Mesenchymal stem cell (in vitro differentiated cells and primary cell): ENCODE data around the gene ATP9B.
A peak's percentile ranks its signal among the peaks of the same experiment; 100 is the strongest.

Source experiments
- DNase-seq: peaks from one replicate; pipeline ENCODE4 v3.0.0-alpha.2; 2013
- H2AFZ ChIP-seq: one replicate; pipeline ENCODE4 v1.6.1; 2013; ENCODE audit warnings: low read depth, mild to moderate bottlenecking, control low read depth, inconsistent platforms, low read length, moderate library complexity
- H2AK5ac ChIP-seq: 2 replicates; pipeline ENCODE4 v1.6.1; 2013; ENCODE audit warnings: low read length, moderate library complexity, mild to moderate bottlenecking, inconsistent platforms; ENCODE audit not compliant: severe bottlenecking
- H2BK120ac ChIP-seq: one replicate; pipeline ENCODE4 v1.6.1; 2013; ENCODE audit warnings: low read depth, mild to moderate bottlenecking, inconsistent platforms, low read length, moderate library complexity
- H2BK12ac ChIP-seq, 2 experiments: one replicate each; pipeline ENCODE4 v1.6.1; 2013; ENCODE audit warnings: inconsistent platforms in 2 of 2, low read length in 2 of 2, mild to moderate bottlenecking in 2 of 2, moderate library complexity in 2 of 2, control low read depth in 1 of 2
- H2BK15ac ChIP-seq: one replicate; pipeline ENCODE4 v1.6.1; 2013; ENCODE audit warnings: mild to moderate bottlenecking, low read depth, inconsistent platforms; ENCODE audit not compliant: poor library complexity, severe bottlenecking
- H2BK5ac ChIP-seq: 2 replicates; pipeline ENCODE4 v1.6.1; 2013; ENCODE audit warnings: low read depth, mild to moderate bottlenecking, low read length, control low read depth, inconsistent platforms; ENCODE audit not compliant: poor library complexity, severe bottlenecking
- H3K14ac ChIP-seq, 2 experiments: one replicate each; pipeline ENCODE4 v1.6.1; 2013; ENCODE audit warnings: inconsistent platforms in 2 of 2, low read length in 2 of 2, control low read depth in 1 of 2, mild to moderate bottlenecking in 1 of 2, moderate library complexity in 1 of 2
- H3K18ac ChIP-seq, 2 experiments: one replicate each; pipeline ENCODE4 v1.6.1; 2013; ENCODE audit warnings: inconsistent platforms in 2 of 2, low read length in 2 of 2, control low read depth in 1 of 2, low read depth in 1 of 2, mild to moderate bottlenecking in 1 of 2
- H3K23ac ChIP-seq, 2 experiments: one replicate each; pipeline ENCODE4 v1.6.1; 2013; ENCODE audit warnings: inconsistent platforms in 2 of 2, low read length in 2 of 2, mild to moderate bottlenecking in 2 of 2, moderate library complexity in 2 of 2, control low read depth in 1 of 2
- H3K27ac ChIP-seq: 2 replicates; pipeline ENCODE4 v1.5.1; 2013; ENCODE audit warnings: mild to moderate bottlenecking, moderate library complexity, low read length, control low read depth, inconsistent platforms; ENCODE audit not compliant: poor library complexity, severe bottlenecking
- H3K27me3 ChIP-seq, 2 experiments: 2 replicates each; pipeline versions ENCODE4 v1.6.1 to v1.7.0; 2013; ENCODE audit warnings: low read length in 2 of 2, mild to moderate bottlenecking in 2 of 2, moderate library complexity in 2 of 2, control low read depth in 1 of 2, inconsistent platforms in 1 of 2; ENCODE audit not compliant: control insufficient read depth in 1 of 2, insufficient read depth in 1 of 2
- H3K36me3 ChIP-seq, 2 experiments: 2 replicates each; pipeline versions ENCODE4 v1.6.1 to v1.7.0; 2013; ENCODE audit warnings: low read length in 2 of 2, control low read depth in 1 of 2, inconsistent platforms in 1 of 2, low read depth in 1 of 2, mild to moderate bottlenecking in 1 of 2; ENCODE audit not compliant: insufficient read depth in 2 of 2, control insufficient read depth in 1 of 2
- H3K4ac ChIP-seq, 2 experiments: one replicate each; pipeline ENCODE4 v1.6.1; 2013; ENCODE audit warnings: inconsistent platforms in 2 of 2, low read length in 2 of 2, mild to moderate bottlenecking in 2 of 2, moderate library complexity in 2 of 2, control low read depth in 1 of 2, low read depth in 1 of 2
- H3K4me1 ChIP-seq: 2 replicates; pipeline ENCODE4 v1.6.1; 2013; ENCODE audit warnings: low read depth, low read length, control low read depth; ENCODE audit not compliant: control insufficient read depth, insufficient read depth
- H3K4me2 ChIP-seq: 2 replicates; pipeline ENCODE4 v1.6.1; 2013; ENCODE audit warnings: low read length, mild to moderate bottlenecking, inconsistent platforms; ENCODE audit not compliant: poor library complexity, severe bottlenecking
- H3K4me3 ChIP-seq, 2 experiments: 2 replicates each; pipeline versions ENCODE4 v1.5.1 to v1.7.0; 2013; ENCODE audit warnings: low read length in 2 of 2, mild to moderate bottlenecking in 2 of 2, control low read depth in 1 of 2, low read depth in 1 of 2; ENCODE audit not compliant: insufficient read depth in 1 of 2
- H3K79me1 ChIP-seq: replicated peaks from 2 replicates; pipeline ENCODE4 v1.6.1; 2013; ENCODE audit warnings: mild to moderate bottlenecking, control low read depth, low read length, inconsistent platforms; ENCODE audit not compliant: poor library complexity, severe bottlenecking
- H3K9ac ChIP-seq: 2 replicates; pipeline ENCODE4 v1.7.0; 2013; ENCODE audit warnings: mild to moderate bottlenecking, low read length, moderate library complexity
- H3K9me3 ChIP-seq: 2 replicates; pipeline ENCODE4 v1.7.0; 2013; ENCODE audit warnings: mild to moderate bottlenecking, low read length; ENCODE audit not compliant: control insufficient read depth
- H4K8ac ChIP-seq: one replicate; pipeline ENCODE4 v1.6.1; 2013; ENCODE audit warnings: inconsistent platforms, mild to moderate bottlenecking, low read length, moderate library complexity
- H4K91ac ChIP-seq: one replicate; pipeline ENCODE4 v1.6.1; 2013; ENCODE audit warnings: mild to moderate bottlenecking, low read length, inconsistent platforms
- WGBS: methylation state at CpG from one replicate; pipeline ENCODE4 v1.1.7; 2013; ENCODE audit warnings: mixed read lengths; 5-methylcytosine and 5-hydroxymethylcytosine counted together

ATP9B gene

DNA sequence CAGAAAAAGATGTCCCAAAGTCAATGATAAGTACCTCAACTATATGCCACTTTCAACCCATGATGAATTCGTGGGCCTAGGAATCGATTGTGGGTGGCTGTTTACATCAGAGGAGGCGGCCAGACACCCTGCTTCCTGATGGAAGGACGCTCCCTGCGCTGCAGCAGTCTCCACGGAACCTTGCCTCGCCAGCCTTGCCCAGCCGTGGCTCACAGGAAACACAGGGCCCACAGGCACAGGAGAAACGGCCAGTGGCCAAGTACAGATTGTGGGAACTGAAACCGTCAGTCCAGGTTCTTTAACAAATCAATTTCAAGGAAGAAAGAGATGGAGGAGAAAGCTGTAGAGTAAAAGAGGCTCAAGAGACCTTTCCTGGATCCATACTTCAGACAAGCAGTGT is 225.0 kb downstream of the ATP9B start:
- Histone ChIP-seq H3K36me3 (peaks cover 2 to 18% of the 10 kb centered on the region in 2 experiments), H2BK12ac (no peak overlapping the region), H4K8ac (no peak overlapping the region), H2AK5ac (no peak overlapping the region), H2AFZ (no peak overlapping the region), H3K4me3 (no peak overlapping the region), H3K4ac (no peak overlapping the region), H3K9ac (no peak overlapping the region), H2BK5ac (no peak overlapping the region), H3K4me1 (peaks cover 1% of the 10 kb centered on the region), H3K14ac (peak overlapping the region in 1 of 2 experiments; percentile 87), H2BK120ac (no peak overlapping the region), H3K79me1 (no peaks in the 10 kb centered on the region), H3K9me3 (no peaks in the 10 kb centered on the region), H3K18ac (no peak overlapping the region), H3K4me2 (no peak overlapping the region), H3K27me3 (no peaks in the 10 kb centered on the region), H3K23ac (no peak overlapping the region), H3K27ac (no peak overlapping the region), H4K91ac (no peak overlapping the region), H2BK15ac (no peak overlapping the region)
- DNase-seq = no peak
- 97% methylated on average over 10 of the region's 10 CpGs for WGBS

DNA sequence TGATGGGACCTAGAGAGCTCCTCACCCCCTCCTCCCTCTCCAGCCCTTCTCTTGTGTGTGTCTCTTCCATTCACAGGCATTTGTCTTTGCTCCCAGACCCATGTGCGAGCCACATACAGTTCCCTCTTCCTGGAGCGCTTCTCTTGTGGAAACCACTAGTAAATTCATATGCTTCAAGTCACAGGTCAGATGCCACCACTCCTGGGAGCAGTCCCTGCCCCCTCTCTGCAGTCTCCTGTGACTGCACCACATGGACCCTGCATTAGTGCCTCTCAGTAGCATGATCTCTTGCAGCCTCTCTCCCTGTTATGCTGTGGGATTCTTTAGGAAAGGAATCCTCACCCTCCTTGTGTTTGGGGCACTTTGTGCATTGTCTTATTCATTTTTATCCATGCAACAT is 230.1 kb downstream of the ATP9B start:
- no peak overlapping the region for H2BK5ac ChIP-seq
- no peaks in the 10 kb centered on the region for H3K79me1 ChIP-seq
- H3K4me1 ChIP-seq = peaks cover 1% of the 10 kb centered on the region
- no peak overlapping the region for H4K8ac ChIP-seq
- H4K91ac ChIP-seq = no peak overlapping the region
- H2AFZ ChIP-seq = no peak overlapping the region
- no peak overlapping the region for H3K27ac ChIP-seq
- H3K4me3 ChIP-seq = no peak overlapping the region
- H2BK15ac ChIP-seq = no peak overlapping the region
- no peaks in the 10 kb centered on the region for H3K27me3 ChIP-seq
- 88% methylated on average over 2 of the region's 2 CpGs for WGBS
- no peaks in the 10 kb centered on the region for H3K9me3 ChIP-seq
- H3K18ac ChIP-seq = no peak overlapping the region
- no peak overlapping the region for H3K23ac ChIP-seq
- no peak overlapping the region for H3K14ac ChIP-seq
- H3K4me2 ChIP-seq = no peak overlapping the region
- H2BK12ac ChIP-seq = no peak overlapping the region
- no peak for DNase-seq
- H3K9ac ChIP-seq = no peak overlapping the region
- no peak overlapping the region for H2BK120ac ChIP-seq
- H2AK5ac ChIP-seq = no peak overlapping the region
- no peak overlapping the region for H3K4ac ChIP-seq
- H3K36me3 ChIP-seq = peaks cover 13 to 28% of the 10 kb centered on the region in 2 experiments

DNA sequence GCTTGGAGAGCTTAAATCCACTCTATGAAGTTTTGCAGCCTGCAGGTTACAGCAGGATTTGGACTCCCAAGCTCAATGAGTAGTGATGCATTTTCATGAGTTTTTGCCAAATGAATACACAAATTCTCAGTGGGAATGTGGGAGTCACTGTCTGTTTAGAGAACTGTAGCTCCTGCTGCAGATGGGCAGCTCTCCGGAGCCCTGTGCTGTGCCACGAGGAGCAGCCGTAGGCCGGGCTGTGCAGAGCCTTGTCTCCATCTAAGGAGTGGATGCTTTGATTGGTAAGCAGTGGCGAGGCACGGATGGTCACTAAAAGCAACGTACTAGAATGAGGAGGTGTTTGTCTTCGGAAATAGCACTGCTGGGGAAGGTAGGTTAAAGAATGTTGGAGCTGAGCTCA is 230.5 kb downstream of the ATP9B start:
- Histone ChIP-seq H3K27me3 (no peaks in the 10 kb centered on the region), H2BK12ac (no peak overlapping the region), H2AFZ (no peak overlapping the region), H3K4me3 (no peak overlapping the region), H3K9me3 (no peaks in the 10 kb centered on the region), H2BK15ac (no peak overlapping the region), H2AK5ac (no peak overlapping the region), H3K79me1 (no peaks in the 10 kb centered on the region), H2BK120ac (no peak overlapping the region), H3K23ac (no peak overlapping the region), H3K14ac (no peak overlapping the region), H4K8ac (no peak overlapping the region), H3K4ac (no peak overlapping the region), H3K27ac (no peak overlapping the region), H4K91ac (no peak overlapping the region), H2BK5ac (no peak overlapping the region), H3K9ac (no peak overlapping the region), H3K18ac (no peak overlapping the region), H3K4me1 (peaks cover 1% of the 10 kb centered on the region), H3K36me3 (peaks cover 12 to 28% of the 10 kb centered on the region in 2 experiments), H3K4me2 (no peak overlapping the region)
- 97% methylated on average over 8 of the region's 8 CpGs for WGBS
- DNase-seq = no peak

- Histone ChIP-seq H3K27me3 (no peaks in the 10 kb centered on the region), H3K14ac (no peak overlapping the region), H2BK15ac (no peak overlapping the region), H3K4me3 (no peak overlapping the region), H4K91ac (no peak overlapping the region), H3K36me3 (peaks cover 15 to 30% of the 10 kb centered on the region in 2 experiments), H3K9me3 (no peaks in the 10 kb centered on the region), H3K18ac (no peak overlapping the region), H3K9ac (no peak overlapping the region), H4K8ac (no peak overlapping the region), H2BK5ac (no peak overlapping the region), H2BK120ac (no peak overlapping the region), H2AFZ (no peak overlapping the region), H3K4me2 (no peak overlapping the region), H3K4ac (no peak overlapping the region), H3K23ac (no peak overlapping the region), H3K79me1 (no peaks in the 10 kb centered on the region), H2BK12ac (no peak overlapping the region), H2AK5ac (no peak overlapping the region), H3K27ac (no peak overlapping the region), H3K4me1 (peaks cover 1% of the 10 kb centered on the region)
- no peak for DNase-seq
- 95% methylated on average over 7 of the region's 9 CpGs for WGBS
Measured at GRCh38 chr18:79300413-79300812, 231.2 kb downstream of the ATP9B start.
